AG09309 (cell line): ENCODE results near the gene DYNLT1.

ENCODE experiments used
- DNase-seq: peaks from one replicate; pipeline ENCODE4 v3.0.0-alpha.2; 2010; ENCODE audit warnings: low read depth
- H3K4me3 ChIP-seq: 2 replicates; pipeline ENCODE4 v1.5.1; 2011; ENCODE audit warnings: mild to moderate bottlenecking, low read depth, low read length, moderate library complexity; ENCODE audit not compliant: control insufficient read depth
- CTCF ChIP-seq: IDR thresholded peaks from 2 replicates; pipeline ENCODE4 v1.5.1; 2011; ENCODE audit warnings: mild to moderate bottlenecking, low read depth, low read length, inconsistent platforms; ENCODE audit not compliant: insufficient read depth, control insufficient read depth; ENCODE audit errors: missing control alignments

The DYNLT1 gene

GRCh38 chr6:158669145-158670035, 24.8 kb upstream of the DYNLT1 start:
- DNase-seq: no peak
- TF ChIP-seq CTCF: no peak
- no peak overlapping the region for H3K4me3 ChIP-seq

- no peak for DNase-seq
- TF ChIP-seq CTCF: no peak
- H3K4me3 ChIP-seq: no peak overlapping the region
These were observed 24.2 kb upstream of the DYNLT1 start for GRCh38 chr6:158668707-158669103.

- H3K4me3 ChIP-seq: no peak overlapping the region
- no peak for DNase-seq
- TF ChIP-seq CTCF: no peak
These were observed 22.9 kb upstream of the DYNLT1 start for GRCh38 chr6:158667360-158667981.

- H3K4me3 ChIP-seq: no peak overlapping the region
- TF ChIP-seq CTCF: no peak
- DNase-seq: peak; percentile 76
These were observed 22.3 kb upstream of the DYNLT1 start for GRCh38 chr6:158666628-158667359.

GRCh38 chr6:158665332-158665731, 20.8 kb upstream of the DYNLT1 start:
- no peak for DNase-seq
- no peak overlapping the region for H3K4me3 ChIP-seq
- no peak for TF ChIP-seq CTCF

GRCh38 chr6:158663625-158664165, 19.2 kb upstream of the DYNLT1 start:
- no peak overlapping the region for H3K4me3 ChIP-seq
- DNase-seq: no peak

More at GRCh38 chr6:158663625-158664165, 19.2 kb upstream of the DYNLT1 start:
- TF ChIP-seq CTCF: no peak
